NT2/D1 (cell line): Measurements from ENCODE around the gene COA1.
"Not testable (repeated sequence)": the region's sequence is repeated elsewhere in the genome, so short reads cannot be mapped to it uniquely, and the experiment has no call there.

Source experiments
- SUZ12 ChIP-seq: IDR thresholded peaks from 2 replicates; pipeline ENCODE4 v1.6.1; 2011; ENCODE audit not compliant: insufficient read length, insufficient read depth; ENCODE audit errors: extremely low read depth
- YY1 ChIP-seq: IDR thresholded peaks from 2 replicates; pipeline ENCODE4 v1.6.1; 2011; ENCODE audit not compliant: insufficient read length, insufficient read depth
- ZNF274 ChIP-seq: IDR thresholded peaks from 2 replicates; pipeline ENCODE4 v1.6.1; 2011; ENCODE audit warnings: mild to moderate bottlenecking, low read depth, low read length

DNA sequence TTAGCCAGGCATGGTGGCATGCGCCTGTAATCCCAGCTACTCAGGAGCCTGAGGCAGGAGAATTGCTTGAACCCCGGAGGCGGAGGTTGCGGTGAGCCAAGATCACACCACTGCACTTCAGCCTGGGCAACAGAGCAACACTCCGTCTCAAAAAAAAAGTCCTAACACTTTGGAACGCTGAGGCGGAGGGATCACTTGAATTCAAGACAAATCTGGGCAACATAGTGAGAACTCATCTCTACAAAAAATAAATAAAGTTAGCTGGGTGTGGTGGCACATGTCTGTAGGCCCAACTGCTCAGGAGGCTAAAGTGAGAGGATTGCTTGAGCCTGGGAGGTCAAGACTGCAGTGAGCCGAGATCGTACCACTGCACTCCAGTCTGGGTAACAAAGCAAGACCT is 21.3 kb downstream of the COA1 start:
- TF ChIP-seq ZNF274 = 0 out of 2 replicates have a peak, but pooled peaks have one; percentile 26
- not testable (repeated sequence) for TF ChIP-seq YY1, SUZ12
